Loucy (cell line): ENCODE measurements around the gene RS1.
A peak's percentile ranks its signal among the peaks of the same experiment; 100 is the strongest.

Source experiments
- H2AFZ ChIP-seq: fragments of 200-600 bp; sonication (generic); 2 replicates; pipeline ENCODE4 v1.6.0; 2016; ENCODE audit warnings: antibody characterized with exemption, mild to moderate bottlenecking, low read length, moderate library complexity
- H3F3A ChIP-seq: fragments of 200-600 bp; 2 replicates; pipeline ENCODE4 v1.6.0; 2016; ENCODE audit warnings: antibody characterized with exemption, low read depth, mild to moderate bottlenecking
- H3K27me3 ChIP-seq: fragments of 200-600 bp; sonication (generic); 2 replicates; pipeline ENCODE4 v1.6.1; 2014; ENCODE audit warnings: low read length, mild to moderate bottlenecking; ENCODE audit not compliant: insufficient read depth, poor library complexity, severe bottlenecking
- H3K36me3 ChIP-seq: fragments of 200-600 bp; sonication (generic); 2 replicates; pipeline ENCODE4 v1.6.1; 2016; ENCODE audit warnings: low read length; ENCODE audit not compliant: insufficient read depth
- H3K4me1 ChIP-seq: fragments of 200-600 bp; sonication (generic); 2 replicates; pipeline ENCODE4 v1.5.1; 2014; ENCODE audit warnings: low read length, mild to moderate bottlenecking; ENCODE audit not compliant: insufficient read depth, poor library complexity, severe bottlenecking
- H3K4me2 ChIP-seq: fragments of 200-600 bp; sonication (generic); 2 replicates; pipeline ENCODE4 v1.6.0; 2014; ENCODE audit warnings: antibody characterized with exemption, low read length, low read depth, mild to moderate bottlenecking; ENCODE audit not compliant: poor library complexity, severe bottlenecking
- H3K4me3 ChIP-seq: fragments of 200-600 bp; sonication (generic); 2 replicates; pipeline ENCODE4 v1.5.1; 2014; ENCODE audit warnings: low read length, mild to moderate bottlenecking, mixed read lengths; ENCODE audit not compliant: poor library complexity, severe bottlenecking
- H3K79me2 ChIP-seq: fragments of 200-600 bp; sonication (generic); 2 replicates; pipeline ENCODE4 v1.6.1; 2014; ENCODE audit warnings: low read length; ENCODE audit not compliant: insufficient read depth
- H3K9ac ChIP-seq: fragments of 200-600 bp; sonication (generic); 2 replicates; pipeline ENCODE4 v1.6.0; 2014; ENCODE audit warnings: mild to moderate bottlenecking, low read depth, low read length, moderate library complexity; ENCODE audit not compliant: poor library complexity, severe bottlenecking
- H3K9me2 ChIP-seq: fragments of 200-600 bp; sonication (generic); replicated peaks from 2 replicates; pipeline ENCODE4 v1.6.1; 2016; ENCODE audit warnings: low read depth, low read length, mixed read lengths
- H3K9me3 ChIP-seq: fragments of 200-600 bp; sonication (generic); 2 replicates; pipeline ENCODE4 v1.6.1; 2014; ENCODE audit warnings: mild to moderate bottlenecking, antibody characterized with exemption, low read length, low read depth; ENCODE audit not compliant: insufficient read depth
- H4K20me1 ChIP-seq: fragments of 200-600 bp; sonication (generic); 2 replicates; pipeline ENCODE4 v1.6.0; 2014; ENCODE audit warnings: antibody characterized with exemption, low read length, mild to moderate bottlenecking; ENCODE audit not compliant: insufficient read depth, poor library complexity, severe bottlenecking
- CTCF ChIP-seq: fragments of 200-600 bp; sonication (generic); conservative IDR thresholded peaks from 2 replicates; pipeline ENCODE4 v1.5.1; 2014; ENCODE audit warnings: mild to moderate bottlenecking, antibody characterized with exemption, low read length
- EZH2phosphoT487 ChIP-seq: fragments of 200-600 bp; IDR thresholded peaks from 2 replicates; pipeline ENCODE4 v1.6.1; 2018; ENCODE audit warnings: antibody characterized with exemption, mild to moderate bottlenecking, moderate library complexity, borderline replicate concordance

Gene RS1

GRCh38 chrX:18709833-18710232, 37.9 kb upstream of the RS1 start:
- Histone ChIP-seq H3K4me2 (no peak overlapping the region), H3K9me2 (no peaks in the 10 kb centered on the region), H3K4me1 (peaks cover 3% of the 10 kb centered on the region), H2AFZ (no peak overlapping the region), H3K27me3 (no peaks in the 10 kb centered on the region), H3K79me2 (no peaks in the 10 kb centered on the region), H3K9ac (no peak overlapping the region), H4K20me1 (no peaks in the 10 kb centered on the region), H3K9me3 (no peaks in the 10 kb centered on the region), H3K4me3 (no peak overlapping the region), H3F3A (no peaks in the 10 kb centered on the region), H3K36me3 (no peaks in the 10 kb centered on the region)
- TF ChIP-seq EZH2phosphoT487 (no peak), CTCF (no peak)

- Histone ChIP-seq H3K79me2 (no peaks in the 10 kb centered on the region), H3K9me2 (no peaks in the 10 kb centered on the region), H3K9ac (no peak within 1 kb of the TSS), H3F3A (no peaks in the 10 kb centered on the region), H3K27me3 (no peaks in the 10 kb centered on the region), H4K20me1 (no peaks in the 10 kb centered on the region), H2AFZ (peak within 1 kb of the TSS; percentile 40), H3K4me2 (peak within 1 kb of the TSS; percentile 56), H3K4me3 (peak within 1 kb of the TSS; percentile 44), H3K36me3 (no peaks in the 10 kb centered on the region), H3K9me3 (no peaks in the 10 kb centered on the region), H3K4me1 (peaks cover 3% of the 10 kb centered on the region)
- TF ChIP-seq CTCF (no peak), EZH2phosphoT487 (no peak)
These were observed 35.6 kb upstream of the RS1 start, which contains the start of gene PPEF1 for GRCh38 chrX:18707426-18708049. PPEF1 (plus strand) TSS chrX:18707645; CDS start chrX:18707781, 136 bp downstream.

GRCh38 chrX:18702362-18703195, 30.7 kb upstream of the RS1 start:
- no peaks in the 10 kb centered on the region for H3K27me3 ChIP-seq
- H3K4me2 ChIP-seq: no peak overlapping the region
- H4K20me1 ChIP-seq: no peaks in the 10 kb centered on the region
- no peak overlapping the region for H3K4me3 ChIP-seq
- H3K36me3 ChIP-seq: no peaks in the 10 kb centered on the region
- no peak overlapping the region for H2AFZ ChIP-seq
- no peak for TF ChIP-seq CTCF
- no peak for TF ChIP-seq EZH2phosphoT487
- H3K9ac ChIP-seq: no peak overlapping the region
- no peaks in the 10 kb centered on the region for H3K9me2 ChIP-seq
- H3K9me3 ChIP-seq: no peaks in the 10 kb centered on the region
- no peaks in the 10 kb centered on the region for H3K79me2 ChIP-seq
- no peaks in the 10 kb centered on the region for H3F3A ChIP-seq
- peaks cover 3% of the 10 kb centered on the region for H3K4me1 ChIP-seq
